ENCODE measurements around the gene SPATA12.

DNA sequence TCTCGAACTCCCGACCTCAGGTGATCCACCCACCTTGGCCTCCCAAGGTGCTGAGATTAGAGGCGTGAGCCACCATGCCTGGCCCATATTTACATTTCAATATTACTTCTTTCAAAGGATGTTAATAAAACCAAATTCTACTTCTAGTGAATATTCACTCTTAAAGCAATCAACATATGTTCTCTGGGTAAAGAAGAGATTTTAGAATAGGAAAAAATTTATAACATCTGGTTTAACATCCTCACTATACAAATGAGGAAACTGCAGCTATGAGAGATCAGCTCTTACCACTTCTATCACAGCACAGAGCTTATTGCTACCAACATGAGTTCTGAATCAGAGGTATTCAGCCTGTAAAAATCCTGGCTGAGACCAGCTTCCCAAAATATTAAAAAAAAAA lies 56.0 kb downstream of the SPATA12 start:
- TF ChIP-seq CTCF (IDR thresholded peaks at IDR 0.05; ENCODE audit: insufficient read depth, low read length, poor library complexity, severe bottlenecking) (no peak), EZH2phosphoT487 (conservative IDR thresholded peaks at IDR 0.05; ENCODE audit: low read length) (no peak)
